GM21515 (cell line): ENCODE measurements around the gene PDE4D.

ENCODE experiments used
- ATAC-seq: cut with Tn5 transposase; IDR thresholded peaks from one replicate; pipeline ENCODE4 v1.9.1; 2021; ENCODE audit not compliant: unreplicated experiment

The PDE4D gene

GRCh38 chr5:59346514-59346913, 547.0 kb downstream of the PDE4D start:
- no peak for ATAC-seq

DNA sequence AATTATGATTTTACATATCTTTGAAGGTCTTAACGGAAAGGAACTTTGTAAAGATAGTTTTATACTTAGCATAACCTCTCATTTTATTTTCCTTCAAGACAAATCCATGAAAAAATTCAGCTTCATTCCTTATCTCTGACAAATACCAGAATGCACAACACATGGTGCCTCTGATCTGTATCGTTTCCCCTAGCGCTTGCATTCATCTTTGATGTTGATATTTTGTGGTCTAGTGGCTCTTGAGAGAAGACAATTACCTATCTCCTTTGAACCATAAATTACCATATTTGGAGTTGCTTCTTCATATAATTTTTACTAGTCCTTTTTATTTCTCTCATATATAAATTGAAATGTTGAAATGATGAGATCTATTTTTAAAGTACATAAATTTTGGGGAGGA, 551.3 kb downstream of the PDE4D start:
- no peak for ATAC-seq

- no peak for ATAC-seq
Observed at GRCh38 chr5:59341760-59342159, 551.8 kb downstream of the PDE4D start.

DNA sequence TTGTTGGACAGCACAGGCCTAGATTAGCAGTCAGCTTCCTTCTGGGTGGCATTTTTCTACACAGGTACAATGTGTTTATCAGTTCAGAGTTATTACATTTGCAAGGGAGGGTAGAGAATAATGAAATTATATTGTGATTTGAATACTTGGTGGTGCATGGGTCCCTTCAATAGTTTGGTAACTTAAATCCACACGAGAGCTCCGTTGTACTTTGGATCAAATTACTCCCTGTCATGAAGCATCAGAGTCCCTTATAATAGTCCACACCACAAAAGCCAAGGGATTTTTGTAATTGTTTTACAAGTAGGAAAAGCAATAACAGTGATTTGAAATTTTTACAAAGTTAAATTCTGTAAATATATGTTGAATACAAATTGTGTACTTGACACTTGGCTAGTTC, 552.4 kb downstream of the PDE4D start:
- ATAC-seq: no peak

GRCh38 chr5:59340637-59341036, 552.9 kb downstream of the PDE4D start:
- no peak for ATAC-seq

- no peak for ATAC-seq
Observed at GRCh38 chr5:59337240-59337639, 556.3 kb downstream of the PDE4D start.

- no peak for ATAC-seq
Observed at GRCh38 chr5:59335544-59335943, 558.0 kb downstream of the PDE4D start.

DNA sequence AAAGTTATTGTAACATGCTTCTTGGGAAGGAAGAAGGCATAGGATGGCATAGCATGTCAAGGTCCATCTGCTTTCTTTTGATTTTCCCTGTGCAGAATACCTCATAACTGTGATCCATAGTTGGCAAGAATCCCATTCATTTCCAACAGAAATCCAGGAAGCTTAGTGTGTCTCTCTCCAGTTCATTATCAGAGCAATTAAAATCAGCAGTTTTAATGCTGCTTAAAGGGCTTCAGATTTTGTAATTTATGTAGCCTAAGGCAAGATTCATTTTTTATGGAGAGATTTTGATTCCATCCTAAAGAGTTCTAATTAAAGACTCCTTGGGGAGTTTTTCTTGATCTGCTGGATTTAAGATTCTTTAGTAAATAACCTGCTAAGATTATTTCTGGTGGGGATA, 560.1 kb downstream of the PDE4D start:
- no peak for ATAC-seq

- ATAC-seq: no peak
Observed at GRCh38 chr5:59332236-59332973, 561.1 kb downstream of the PDE4D start.

- ATAC-seq: no peak
Observed at GRCh38 chr5:59330680-59331079, 562.8 kb downstream of the PDE4D start.

DNA sequence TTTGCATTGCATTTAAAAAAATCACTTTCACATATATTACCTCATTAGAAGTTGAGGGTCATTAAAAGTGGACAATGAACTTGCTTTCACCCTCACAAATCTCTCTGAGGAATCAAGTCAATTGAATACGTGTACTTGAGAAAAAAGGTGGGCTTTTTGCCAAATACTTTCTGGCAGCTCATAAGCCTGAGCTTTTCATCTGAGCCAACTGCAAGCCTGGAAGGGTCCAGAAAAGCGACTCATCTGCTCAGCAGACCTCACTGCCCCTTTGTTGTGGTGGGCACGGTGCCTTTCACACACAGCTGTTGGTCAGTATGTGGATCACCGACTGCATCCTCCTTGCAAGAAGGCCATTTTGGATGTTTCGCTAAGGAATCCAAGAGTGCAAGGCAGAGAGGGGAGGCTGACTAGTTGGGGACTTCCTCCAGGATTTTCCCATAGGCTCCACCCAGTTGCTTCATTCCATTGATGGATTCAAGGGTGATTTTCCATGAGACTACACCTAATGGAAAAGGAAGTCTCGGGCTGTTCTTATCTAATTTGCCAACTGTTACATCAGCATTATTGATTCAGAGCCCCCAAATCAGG, 564.7 kb downstream of the PDE4D start:
- ATAC-seq: no peak

GRCh38 chr5:59327191-59327980, 566.1 kb downstream of the PDE4D start:
- ATAC-seq: no peak

DNA sequence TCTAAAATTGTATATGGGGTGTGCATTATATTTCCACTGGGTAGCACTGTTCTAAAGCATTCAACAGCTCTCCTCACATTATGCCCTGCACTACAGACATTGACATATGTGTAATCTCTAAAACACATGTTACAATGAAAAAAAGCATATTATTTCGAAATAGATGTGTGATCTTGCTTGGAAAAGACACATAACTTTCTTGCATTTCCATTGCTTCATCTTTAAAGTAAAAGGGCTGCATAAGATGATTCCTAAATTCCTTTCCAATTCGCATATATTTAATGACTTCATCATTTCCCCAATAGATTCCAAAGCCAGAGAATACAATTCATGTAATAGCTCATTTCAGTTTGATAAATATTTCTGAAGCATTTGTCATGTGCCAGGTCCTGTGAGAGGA, 566.9 kb downstream of the PDE4D start:
- no peak for ATAC-seq

DNA sequence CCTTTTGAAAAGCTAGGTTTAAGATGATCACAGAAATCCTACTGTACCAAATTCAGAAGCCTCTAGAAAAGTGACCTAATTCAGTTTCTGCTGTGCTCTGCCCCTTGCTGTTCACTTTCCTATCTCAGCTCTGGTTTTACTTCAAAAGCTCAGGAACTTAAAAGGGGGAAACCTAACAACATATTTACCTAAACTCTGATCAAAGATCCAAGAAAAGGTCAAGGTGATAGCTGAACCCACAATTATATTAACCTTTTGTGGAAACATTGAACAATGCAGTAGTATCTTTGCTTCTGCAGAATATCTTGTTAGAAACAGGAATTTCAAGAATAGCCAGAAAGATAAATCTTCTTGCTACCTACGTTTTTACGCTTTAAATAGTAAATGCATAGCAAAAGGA, 568.5 kb downstream of the PDE4D start:
- ATAC-seq: no peak

DNA sequence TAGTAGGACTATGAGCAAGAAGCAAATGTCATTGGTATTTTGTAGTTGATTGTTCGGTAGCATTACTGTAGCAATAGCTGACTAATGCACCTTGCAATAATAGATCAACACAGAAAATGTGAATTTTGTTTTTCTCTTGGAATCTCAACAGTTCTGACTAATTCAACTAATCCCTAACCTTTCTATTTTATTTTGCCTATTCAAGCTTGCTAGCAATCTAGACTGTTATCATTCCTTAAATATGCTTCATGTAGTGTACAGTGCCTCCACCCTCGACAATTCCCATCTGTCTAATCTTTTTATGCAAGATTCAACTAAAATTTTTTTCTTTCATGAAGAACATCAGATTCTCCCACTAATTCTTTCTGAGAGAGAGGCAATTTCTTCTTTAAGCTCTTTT, 570.6 kb downstream of the PDE4D start:
- no peak for ATAC-seq

DNA sequence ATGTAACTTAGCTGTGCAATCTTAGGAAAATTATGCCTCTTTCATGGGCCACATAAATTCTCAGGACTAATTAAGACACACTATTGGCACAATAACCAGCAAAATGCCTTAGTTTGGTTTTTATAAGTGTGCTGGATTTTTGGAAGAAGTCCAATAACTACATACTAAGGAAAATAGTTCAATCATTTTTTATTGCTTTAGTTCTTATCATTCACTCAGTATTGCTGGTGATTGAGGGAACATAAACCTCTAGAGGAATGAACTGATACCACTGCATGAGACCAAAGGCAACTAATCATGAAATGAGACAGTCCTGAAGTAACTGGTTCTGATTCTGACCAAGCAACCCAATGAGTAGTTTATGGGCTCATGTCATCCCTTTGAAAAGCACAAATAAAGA, 571.5 kb downstream of the PDE4D start:
- no peak for ATAC-seq

GRCh38 chr5:59321642-59322041, 571.9 kb downstream of the PDE4D start:
- ATAC-seq: no peak

DNA sequence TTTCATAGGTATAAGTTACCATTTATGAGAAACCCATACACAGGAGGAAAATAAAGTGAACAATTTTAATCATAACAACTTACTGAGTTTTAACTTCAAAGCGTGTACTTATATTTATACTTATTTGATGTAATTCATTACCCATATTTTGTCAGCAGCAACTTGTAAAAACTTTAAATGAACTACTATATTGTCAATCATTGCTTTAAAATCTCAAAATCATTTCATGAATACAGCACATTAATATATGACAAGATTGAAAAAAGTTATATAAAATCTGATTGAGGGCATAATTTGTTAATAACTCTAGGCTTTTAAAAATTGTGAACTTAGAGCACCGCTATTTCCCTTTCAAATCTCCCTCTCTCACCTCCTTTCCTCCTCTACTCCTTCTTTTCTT, 573.1 kb downstream of the PDE4D start:
- no peak for ATAC-seq

DNA sequence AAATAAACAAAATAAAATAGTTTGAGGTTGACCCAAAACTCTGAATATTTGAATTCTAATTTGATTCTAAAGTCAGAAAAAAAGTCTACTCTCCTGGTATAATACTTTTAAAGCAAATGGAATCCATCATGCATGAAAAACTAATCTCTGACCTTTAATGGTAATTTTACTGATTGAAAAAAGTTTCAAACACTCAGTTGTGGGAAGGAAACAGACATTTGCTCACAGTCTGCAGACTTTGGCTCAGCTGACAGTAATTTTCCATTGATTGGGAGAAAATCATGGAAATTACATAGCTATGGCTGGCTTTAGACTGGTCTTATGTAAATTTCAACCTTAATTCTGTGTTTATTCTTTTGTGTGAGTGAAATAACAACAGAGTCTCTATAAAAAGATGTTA, 574.3 kb downstream of the PDE4D start:
- no peak for ATAC-seq

GRCh38 chr5:59317774-59318205, 575.7 kb downstream of the PDE4D start:
- no peak for ATAC-seq

DNA sequence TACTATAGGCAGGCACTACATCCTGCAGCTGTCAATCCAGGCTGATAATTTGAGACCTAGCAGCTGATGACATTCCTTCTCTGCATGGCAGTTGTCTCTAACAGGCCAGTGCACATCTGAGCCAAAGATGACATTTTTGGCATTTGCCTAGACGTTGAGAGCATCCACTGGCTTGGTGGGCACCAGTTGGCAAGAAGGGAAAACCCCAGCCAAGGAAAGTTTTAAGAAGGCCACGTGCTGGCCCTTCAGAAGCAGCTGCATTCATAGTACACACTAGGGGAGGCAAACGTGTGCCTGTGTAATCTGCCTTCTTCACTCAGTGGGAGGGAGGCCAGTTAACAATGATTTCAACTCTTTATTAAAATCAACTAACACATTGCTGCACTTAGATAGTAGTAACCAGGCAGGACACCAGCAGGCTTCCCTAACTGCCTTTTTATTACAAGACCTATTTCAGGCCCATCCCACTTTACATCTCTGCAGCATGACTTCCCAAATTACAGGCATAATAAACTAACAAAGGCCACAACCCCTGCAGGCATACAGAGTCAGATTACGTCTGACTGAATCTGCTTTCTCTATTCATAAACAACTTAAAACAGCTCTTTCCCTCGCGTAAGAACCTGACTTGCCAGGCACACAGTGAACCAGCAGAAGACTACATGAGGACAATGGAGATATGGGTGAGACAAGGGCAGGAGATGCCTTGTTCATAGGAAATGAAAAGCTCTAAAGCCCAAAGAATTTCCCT, 576.3 kb downstream of the PDE4D start:
- ATAC-seq: no peak
